HG03135 (cell line): Measurements from ENCODE around the gene KRT82.

Experiments
- ATAC-seq: cut with Tn5 transposase; IDR thresholded peaks from one replicate; pipeline ENCODE4 v1.9.1; 2021; ENCODE audit warnings: mild to moderate bottlenecking, moderate library complexity; ENCODE audit not compliant: unreplicated experiment

The KRT82 gene

DNA sequence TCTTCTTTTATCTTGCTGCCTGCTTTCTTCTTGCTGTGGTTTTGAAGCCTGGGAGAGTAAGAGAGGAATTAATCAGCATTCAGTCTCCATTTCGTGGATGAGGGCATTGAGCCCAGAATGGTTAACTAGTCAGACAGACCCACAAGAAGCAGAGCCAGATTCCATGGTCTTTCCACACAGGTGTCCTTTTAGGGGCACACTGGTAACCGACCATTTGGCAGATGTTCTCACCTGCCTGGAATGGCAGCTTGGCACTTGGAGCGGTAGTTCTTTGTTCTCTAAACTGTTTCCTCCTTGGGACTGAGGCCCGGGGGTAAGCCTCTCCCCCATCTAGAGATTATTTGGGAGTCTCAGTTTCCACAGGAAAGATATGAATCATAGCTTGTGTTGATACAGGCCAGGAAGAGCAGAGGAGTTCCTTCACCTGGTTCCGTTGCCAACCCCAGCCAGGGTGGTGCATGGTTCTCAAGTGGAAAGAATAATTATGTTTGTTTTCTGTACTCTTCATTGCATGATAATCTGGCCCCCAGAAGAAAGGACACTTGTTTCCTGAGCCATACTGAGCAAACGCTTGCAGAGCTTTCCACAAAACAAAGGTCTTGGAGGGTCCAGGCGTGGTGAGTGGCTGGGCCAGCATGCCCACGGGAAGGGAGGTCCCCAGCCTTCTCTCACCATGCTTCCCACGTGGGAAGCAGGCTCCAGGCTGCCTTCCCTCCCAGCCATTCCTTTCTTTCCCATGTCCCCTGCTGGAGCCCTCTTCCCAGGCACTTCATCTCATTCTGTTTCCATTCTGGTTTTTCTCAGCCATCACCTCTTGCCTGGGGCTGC, 30.1 kb upstream of the KRT82 start:
- no peak for ATAC-seq

GRCh38 chr12:52435659-52435999, 29.5 kb upstream of the KRT82 start:
- no peak for ATAC-seq

DNA sequence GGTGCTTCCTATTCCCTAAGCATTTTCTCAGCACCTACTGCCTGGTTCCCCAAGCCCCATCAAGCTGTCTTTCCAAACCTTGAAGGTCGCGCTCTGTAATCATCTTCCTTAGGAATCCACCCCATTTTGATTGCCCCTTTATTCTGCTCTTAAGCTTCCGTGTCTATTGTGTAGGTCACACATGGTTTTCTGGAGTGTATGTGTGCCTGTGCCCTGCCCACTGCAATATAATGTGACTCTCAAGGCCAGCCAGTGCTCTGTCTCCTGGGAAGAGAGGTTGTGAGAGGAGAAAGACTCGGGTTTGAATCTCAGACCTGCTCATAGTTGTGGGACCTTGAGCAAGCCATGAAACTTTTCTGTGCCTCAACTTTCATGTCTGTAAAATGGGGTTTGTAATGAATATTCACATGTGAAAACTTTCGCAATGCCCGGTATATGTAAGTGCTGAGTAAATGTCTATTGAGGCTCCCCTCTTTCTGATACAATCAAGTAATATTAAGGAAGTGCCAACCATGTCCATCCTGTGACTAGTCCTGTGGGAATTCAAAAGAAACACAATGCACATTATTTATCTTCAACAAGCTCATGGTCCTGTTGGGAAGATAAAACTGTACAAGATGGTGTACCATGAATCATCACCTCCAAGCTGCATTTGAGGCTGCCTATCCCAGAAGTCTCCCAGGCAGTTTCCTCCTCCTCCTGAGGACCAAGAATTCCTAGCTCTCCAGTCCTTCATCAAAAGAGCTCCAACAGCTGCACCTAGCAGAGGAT, 28.8 kb upstream of the KRT82 start:
- ATAC-seq = no peak

DNA sequence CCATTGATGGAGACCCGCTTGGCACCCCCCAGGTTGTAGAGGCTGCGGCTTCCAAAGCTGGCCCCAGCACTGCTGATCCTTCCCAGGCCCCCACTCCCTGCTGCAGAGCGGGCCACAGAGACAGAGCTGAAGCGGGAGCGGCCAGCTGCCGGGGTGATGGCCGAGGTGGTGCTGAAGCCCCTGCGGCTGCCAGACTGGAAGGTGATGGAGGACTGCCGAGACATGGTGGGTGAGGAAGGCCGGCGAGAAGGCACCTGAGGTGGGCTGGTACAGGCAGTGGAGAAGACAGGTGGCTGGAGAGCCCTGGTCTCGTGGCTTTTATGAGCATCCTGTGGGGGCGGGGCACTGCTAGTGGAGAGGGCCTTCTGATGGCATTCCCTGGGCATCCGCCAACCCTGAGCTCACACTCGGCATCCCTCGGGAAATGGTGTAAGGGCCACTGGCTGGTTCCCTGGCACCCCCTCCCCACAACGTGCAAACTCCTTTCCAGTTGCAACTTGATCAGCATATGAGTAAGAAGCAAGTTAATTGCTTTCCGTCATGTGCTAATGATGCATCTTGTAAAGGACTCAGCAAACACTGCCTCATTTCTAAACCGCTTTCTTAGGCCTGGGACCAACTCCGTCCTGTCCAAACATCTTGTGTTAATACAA, 28.1 kb upstream of the KRT82 start, which contains the start of gene KRT75:
Gene KRT75, minus strand, starts transcription at position 291 of the 653 bp plus-strand sequence. Its CDS starts 67 bp downstream, at position 224.
- ATAC-seq = no peak

GRCh38 chr12:52433501-52434080, 27.5 kb upstream of the KRT82 start:
- ATAC-seq = no peak

- no peak for ATAC-seq
These were observed 26.5 kb upstream of the KRT82 start for GRCh38 chr12:52432559-52433207.

GRCh38 chr12:52428121-52428520, 22.0 kb upstream of the KRT82 start:
- no peak for ATAC-seq

GRCh38 chr12:52427083-52427482, 20.9 kb upstream of the KRT82 start:
- no peak for ATAC-seq

GRCh38 chr12:52426034-52426433, 19.9 kb upstream of the KRT82 start:
- ATAC-seq = no peak

DNA sequence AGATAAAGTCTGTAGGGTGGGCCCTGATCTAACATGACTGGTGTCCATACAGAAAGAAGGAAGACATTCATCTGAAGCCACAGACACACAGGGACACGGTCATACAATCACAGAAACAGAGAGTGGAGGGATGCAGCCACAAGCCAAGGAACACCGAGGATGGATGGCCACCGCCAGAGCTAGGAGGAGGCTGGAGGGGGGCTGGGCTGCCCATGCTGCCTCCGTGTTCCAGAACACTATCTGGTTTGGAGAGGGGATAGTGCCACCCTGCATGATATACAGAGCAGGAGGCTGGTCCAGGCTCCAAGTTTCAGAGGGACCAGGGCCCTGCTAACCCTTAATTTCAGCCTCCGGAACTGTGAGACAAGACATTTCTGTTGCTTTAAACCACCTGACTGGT, 19.3 kb upstream of the KRT82 start:
- ATAC-seq = no peak

DNA sequence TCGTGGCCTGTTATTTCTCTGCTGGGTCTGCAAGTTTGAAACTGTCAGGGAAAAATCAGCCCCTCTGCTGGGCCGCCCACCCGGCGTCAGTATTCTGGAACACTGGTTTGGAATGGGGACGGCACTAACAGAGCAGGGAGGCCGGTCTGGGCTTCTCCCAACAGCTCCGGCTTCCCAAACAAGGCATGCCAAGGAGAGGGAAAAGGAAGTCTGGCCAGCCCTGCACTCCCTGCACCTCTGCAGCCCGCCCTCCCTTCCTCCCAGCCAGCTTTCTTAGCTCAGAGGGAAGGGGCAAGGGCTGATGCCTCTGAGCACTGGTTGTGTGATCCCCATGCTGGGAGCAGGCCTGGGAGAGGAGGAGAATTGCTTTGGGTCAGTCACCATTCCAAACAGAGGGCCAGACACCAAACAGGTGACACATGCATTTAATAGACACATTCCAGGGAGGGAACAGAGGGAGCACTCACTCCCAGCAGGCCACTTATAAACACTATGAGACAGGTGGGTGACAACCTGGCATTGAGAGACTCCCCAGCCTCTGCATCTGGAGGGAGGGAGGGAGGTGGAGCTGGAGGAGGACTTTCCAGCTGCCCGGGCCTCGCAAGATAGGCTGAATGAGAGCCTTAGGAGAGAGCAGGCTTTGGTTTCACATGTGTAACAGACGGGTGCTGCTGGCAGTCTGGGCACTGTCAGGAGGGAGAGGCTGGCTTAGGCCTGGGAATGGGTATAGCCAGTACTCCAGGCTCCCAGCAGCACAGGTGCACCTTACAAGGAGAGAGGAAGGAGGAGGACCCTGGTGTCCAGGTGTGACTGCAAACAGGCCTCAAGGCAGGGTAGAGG, 17.7 kb upstream of the KRT82 start:
- ATAC-seq = no peak

- ATAC-seq = no peak
These were observed 16.9 kb upstream of the KRT82 start for GRCh38 chr12:52423035-52423434.

GRCh38 chr12:52419656-52420055, 13.5 kb upstream of the KRT82 start:
- ATAC-seq = no peak

DNA sequence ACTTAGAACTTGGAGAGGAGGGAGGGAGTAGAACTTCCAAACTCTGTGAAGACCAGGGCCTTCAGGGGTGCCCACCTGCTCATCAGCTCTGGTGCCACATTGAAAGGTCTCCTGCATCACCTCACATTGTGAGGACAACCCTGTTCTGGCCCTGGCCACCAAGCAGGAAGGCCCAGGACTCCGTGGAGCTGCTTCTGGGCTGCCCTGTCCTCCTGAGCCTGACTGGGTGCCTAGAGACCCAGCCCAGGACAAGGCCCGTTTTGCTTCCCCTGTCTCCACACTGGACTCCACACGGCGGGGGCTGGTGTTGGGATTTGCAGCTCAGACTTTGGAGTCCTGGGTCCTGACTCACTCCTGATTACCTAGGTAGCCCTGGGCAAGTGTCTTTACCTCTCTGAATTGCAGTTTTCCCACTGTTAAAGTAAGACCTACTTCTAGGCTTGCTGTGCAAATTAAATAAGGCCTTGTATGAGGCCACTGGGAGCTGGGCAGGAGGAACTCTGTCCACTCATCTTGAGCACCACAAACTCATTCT, 12.5 kb upstream of the KRT82 start:
- no peak for ATAC-seq

GRCh38 chr12:52417740-52418139, 11.6 kb upstream of the KRT82 start:
- ATAC-seq = no peak

DNA sequence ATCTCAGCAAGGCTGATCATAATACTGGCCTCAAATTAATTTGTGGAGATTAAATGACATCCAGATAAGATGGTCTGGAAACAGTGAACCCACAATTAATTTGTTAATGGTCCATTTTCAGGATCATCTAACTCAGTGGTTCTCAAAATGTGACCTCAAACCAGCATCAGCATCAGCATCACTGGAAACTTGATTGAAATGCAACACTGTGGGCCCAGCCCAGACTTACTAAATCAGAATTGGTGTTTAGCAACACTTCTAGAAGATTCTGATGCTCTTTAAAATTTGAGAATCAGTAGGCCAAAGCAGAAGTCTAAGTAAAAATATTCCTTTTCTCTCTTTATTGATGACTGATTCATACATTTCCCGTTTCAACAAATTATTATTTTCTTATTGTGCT, 10.7 kb upstream of the KRT82 start:
- ATAC-seq = no peak

GRCh38 chr12:52415870-52416750, 10.0 kb upstream of the KRT82 start:
- ATAC-seq = no peak

GRCh38 chr12:52414936-52415335, 8.8 kb upstream of the KRT82 start:
- ATAC-seq = no peak
